ENCODE measurements around the gene DLG4.
A peak's percentile ranks its signal among the peaks of the same experiment; 100 is the strongest.

DLG4 gene

DNA sequence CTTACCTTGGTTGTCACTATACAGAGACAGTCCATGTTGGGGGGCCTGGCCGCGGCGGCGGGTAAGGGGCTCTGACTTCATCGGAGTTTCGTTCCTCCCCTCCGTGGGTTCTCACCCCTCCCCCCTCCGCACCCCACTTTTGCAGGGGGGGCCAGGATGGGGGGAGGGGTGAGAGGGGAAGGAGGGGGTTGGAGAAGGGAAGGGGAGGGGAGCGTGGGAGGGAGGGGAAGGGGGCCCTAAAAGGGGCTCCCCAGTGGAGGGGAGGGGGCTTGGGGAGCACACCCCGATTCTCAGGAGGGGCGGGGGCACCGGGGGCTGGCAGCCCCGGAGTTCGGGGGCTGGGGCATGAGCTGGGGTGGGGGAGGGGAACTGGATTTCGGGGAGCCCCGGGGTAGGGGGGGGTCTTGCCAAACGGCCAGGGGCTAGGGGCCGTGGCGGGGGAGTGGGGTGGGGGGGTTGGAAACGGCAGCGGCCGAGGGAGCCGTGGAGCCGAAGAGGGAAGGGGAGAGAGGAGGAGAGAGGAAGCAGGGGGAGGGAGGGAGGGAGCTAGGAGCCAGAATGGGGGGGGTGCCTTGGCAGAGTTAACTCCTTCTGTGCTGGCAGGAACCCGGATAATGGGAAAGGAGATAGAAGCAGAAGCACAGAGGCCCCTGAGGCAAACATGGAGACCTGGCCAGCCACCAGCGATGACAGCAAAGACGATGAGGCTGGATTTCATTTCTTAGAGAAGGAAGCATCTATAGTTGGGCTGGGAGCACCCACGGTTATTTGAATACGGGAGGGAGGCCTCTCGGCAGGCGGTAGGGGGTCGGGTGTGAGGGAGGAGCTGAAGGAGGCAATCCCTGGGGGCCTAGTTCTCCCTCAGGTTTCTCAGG lies 2.3 kb downstream of the DLG4 start:
- H3K9me3 ChIP-seq (ENCODE audit: control insufficient read depth, insufficient read depth, low read length): no peaks in the 10 kb centered on the region
- 0 out of 2 replicates have a peak, but pooled peaks cover 5% of the 10 kb centered on the region for H4K20me1 ChIP-seq (ENCODE audit: control insufficient read depth, insufficient read depth, low read depth, low read length)
- H3K4me1 ChIP-seq (ENCODE audit: control insufficient read depth, low read length): peaks cover 71% of the 10 kb centered on the region
- peaks cover 17% of the 10 kb centered on the region for H3K36me3 ChIP-seq (ENCODE audit: control insufficient read depth, low read length)
- H3K27ac ChIP-seq (ENCODE audit: low read depth, low read length): peak overlapping the region; percentile 66
- H3K4me3 ChIP-seq (ENCODE audit: low read length): peak overlapping the region; percentile 77
- peaks cover 38% of the 10 kb centered on the region for H3K79me2 ChIP-seq (ENCODE audit: control insufficient read depth, low read length)
- H3K4me2 ChIP-seq (ENCODE audit: low read length): peak overlapping the region; percentile 82
- no peak for TF ChIP-seq EZH2phosphoT487 (IDR thresholded peaks at IDR 0.05; ENCODE audit: borderline replicate concordance, low read length)
- TF ChIP-seq, protein P1, sequence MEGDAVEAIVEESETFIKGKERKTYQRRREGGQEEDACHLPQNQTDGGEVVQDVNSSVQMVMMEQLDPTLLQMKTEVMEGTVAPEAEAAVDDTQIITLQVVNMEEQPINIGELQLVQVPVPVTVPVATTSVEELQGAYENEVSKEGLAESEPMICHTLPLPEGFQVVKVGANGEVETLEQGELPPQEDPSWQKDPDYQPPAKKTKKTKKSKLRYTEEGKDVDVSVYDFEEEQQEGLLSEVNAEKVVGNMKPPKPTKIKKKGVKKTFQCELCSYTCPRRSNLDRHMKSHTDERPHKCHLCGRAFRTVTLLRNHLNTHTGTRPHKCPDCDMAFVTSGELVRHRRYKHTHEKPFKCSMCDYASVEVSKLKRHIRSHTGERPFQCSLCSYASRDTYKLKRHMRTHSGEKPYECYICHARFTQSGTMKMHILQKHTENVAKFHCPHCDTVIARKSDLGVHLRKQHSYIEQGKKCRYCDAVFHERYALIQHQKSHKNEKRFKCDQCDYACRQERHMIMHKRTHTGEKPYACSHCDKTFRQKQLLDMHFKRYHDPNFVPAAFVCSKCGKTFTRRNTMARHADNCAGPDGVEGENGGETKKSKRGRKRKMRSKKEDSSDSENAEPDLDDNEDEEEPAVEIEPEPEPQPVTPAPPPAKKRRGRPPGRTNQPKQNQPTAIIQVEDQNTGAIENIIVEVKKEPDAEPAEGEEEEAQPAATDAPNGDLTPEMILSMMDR (IDR thresholded peaks at IDR 0.05; ENCODE audit: low read depth, low read length, poor library complexity, severe bottlenecking): no peak
- no peaks in the 10 kb centered on the region for H3K9me2 ChIP-seq (replicated peaks; ENCODE audit: control insufficient read depth, low read length)
- no peaks in the 10 kb centered on the region for H3K27me3 ChIP-seq (ENCODE audit: control insufficient read depth, low read length)
- peaks cover 14% of the 10 kb centered on the region for H3F3A ChIP-seq (ENCODE audit: control insufficient read depth, insufficient read depth)

DNA sequence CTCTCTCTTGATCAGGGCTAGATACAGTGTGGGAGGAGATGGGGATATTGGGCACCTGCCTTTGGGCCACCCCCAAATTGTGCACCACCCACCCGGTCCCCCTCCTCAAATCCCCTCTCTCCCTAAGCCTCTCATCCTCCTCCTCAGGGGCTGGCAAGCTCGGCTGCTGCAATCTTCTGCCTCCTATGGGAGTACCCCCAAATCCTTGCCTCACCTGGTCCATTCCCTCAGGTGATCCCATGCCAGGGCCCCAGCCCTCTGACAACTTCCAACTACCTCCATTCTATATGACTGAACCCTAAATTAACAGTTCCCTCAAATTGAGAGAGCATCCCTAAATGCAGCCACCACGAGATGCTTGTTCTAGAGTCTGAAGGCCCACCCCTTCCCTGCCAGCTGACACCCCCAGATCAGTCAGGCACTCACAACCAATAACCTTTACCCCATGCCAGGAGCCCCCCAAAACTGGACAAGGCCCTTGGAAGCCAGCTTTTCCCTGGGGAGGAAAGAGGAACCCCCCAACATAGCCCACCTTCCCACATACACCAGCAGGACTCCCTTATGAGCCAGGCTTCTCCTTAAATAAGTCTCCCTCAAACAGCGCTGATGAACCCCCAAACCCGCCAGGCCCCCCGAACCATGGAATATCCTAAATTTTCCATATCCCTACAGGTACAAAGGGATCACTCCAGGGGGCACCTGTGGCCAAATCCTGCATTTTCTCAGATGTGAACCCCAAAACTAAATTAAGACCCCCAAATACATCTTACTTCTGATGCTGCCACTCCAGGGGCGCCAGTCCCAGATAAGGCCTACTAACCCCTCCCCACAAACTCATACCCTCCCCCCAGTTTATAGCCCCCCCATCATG lies 3.2 kb downstream of the DLG4 start:
- Histone ChIP-seq H3K9me3 (ENCODE audit: control insufficient read depth, insufficient read depth, low read length) (no peaks in the 10 kb centered on the region), H3K4me3 (ENCODE audit: low read length) (peak overlapping the region; percentile 77), H3K9me2 (replicated peaks; ENCODE audit: control insufficient read depth, low read length) (no peaks in the 10 kb centered on the region), H3K36me3 (ENCODE audit: control insufficient read depth, low read length) (peaks cover 10% of the 10 kb centered on the region), H3K27me3 (ENCODE audit: control insufficient read depth, low read length) (no peaks in the 10 kb centered on the region), H3K27ac (ENCODE audit: low read depth, low read length) (peak overlapping the region; percentile 23; the same call in 1 of the 2 replicates), H3K4me1 (ENCODE audit: control insufficient read depth, low read length) (peaks cover 68% of the 10 kb centered on the region), H4K20me1 (ENCODE audit: control insufficient read depth, insufficient read depth, low read depth, low read length) (0 out of 2 replicates have a peak, but pooled peaks cover 3% of the 10 kb centered on the region), H3F3A (ENCODE audit: control insufficient read depth, insufficient read depth) (peaks cover 10% of the 10 kb centered on the region), H3K4me2 (ENCODE audit: low read length) (peak overlapping the region; percentile 82), H3K79me2 (ENCODE audit: control insufficient read depth, low read length) (peaks cover 44% of the 10 kb centered on the region)
- TF ChIP-seq EZH2phosphoT487 (IDR thresholded peaks at IDR 0.05; ENCODE audit: borderline replicate concordance, low read length): no peak
- TF ChIP-seq, protein P1 (IDR thresholded peaks at IDR 0.05; ENCODE audit: low read depth, low read length, poor library complexity, severe bottlenecking): no peak

GRCh38 chr17:7215652-7216180 lies 3.9 kb downstream of the DLG4 start:
- no peak for TF ChIP-seq EZH2phosphoT487 (IDR thresholded peaks at IDR 0.05; ENCODE audit: borderline replicate concordance, low read length)
- TF ChIP-seq, protein P1 (IDR thresholded peaks at IDR 0.05; ENCODE audit: low read depth, low read length, poor library complexity, severe bottlenecking): no peak
- H3K79me2 ChIP-seq (ENCODE audit: control insufficient read depth, low read length): peaks cover 44% of the 10 kb centered on the region
- peaks cover 61% of the 10 kb centered on the region for H3K4me1 ChIP-seq (ENCODE audit: control insufficient read depth, low read length)
- H3K27me3 ChIP-seq (ENCODE audit: control insufficient read depth, low read length): no peaks in the 10 kb centered on the region
- peaks cover 10% of the 10 kb centered on the region for H3F3A ChIP-seq (ENCODE audit: control insufficient read depth, insufficient read depth)
- no peaks in the 10 kb centered on the region for H4K20me1 ChIP-seq (ENCODE audit: control insufficient read depth, insufficient read depth, low read depth, low read length)
- H3K9me3 ChIP-seq (ENCODE audit: control insufficient read depth, insufficient read depth, low read length): no peaks in the 10 kb centered on the region
- peak overlapping the region; percentile 77 for H3K4me3 ChIP-seq (ENCODE audit: low read length)
- H3K36me3 ChIP-seq (ENCODE audit: control insufficient read depth, low read length): peaks cover 2% of the 10 kb centered on the region; the same call in 1 of the 2 replicates
- peak overlapping the region; percentile 82 for H3K4me2 ChIP-seq (ENCODE audit: low read length)
- no peaks in the 10 kb centered on the region for H3K9me2 ChIP-seq (replicated peaks; ENCODE audit: control insufficient read depth, low read length)
- H3K27ac ChIP-seq (ENCODE audit: low read depth, low read length): peak overlapping the region; percentile 44

Measured in DOHH2 (cell line).